Breast epithelium (tissue), 3 donors: ENCODE measurements around the gene PLD6.

ENCODE experiments used
- POLR2AphosphoS5 ChIP-seq, 3 donors: sonication (generic); formaldehyde crosslinking; IDR thresholded peaks; one replicate each; pipeline ENCODE4 v1.6.1; 2017; ENCODE audit warnings: antibody characterized with exemption in 3 of 3
- TF ChIP-seq, protein P1 (sequence below), 3 donors: fragments of 450-650 bp; IDR thresholded peaks; one replicate each; pipeline ENCODE4 v1.5.1; 2016 to 2017; ENCODE audit warnings: antibody characterized with exemption in 3 of 3, mild to moderate bottlenecking in 3 of 3, moderate library complexity in 3 of 3

- TF ChIP-seq, protein P1, sequence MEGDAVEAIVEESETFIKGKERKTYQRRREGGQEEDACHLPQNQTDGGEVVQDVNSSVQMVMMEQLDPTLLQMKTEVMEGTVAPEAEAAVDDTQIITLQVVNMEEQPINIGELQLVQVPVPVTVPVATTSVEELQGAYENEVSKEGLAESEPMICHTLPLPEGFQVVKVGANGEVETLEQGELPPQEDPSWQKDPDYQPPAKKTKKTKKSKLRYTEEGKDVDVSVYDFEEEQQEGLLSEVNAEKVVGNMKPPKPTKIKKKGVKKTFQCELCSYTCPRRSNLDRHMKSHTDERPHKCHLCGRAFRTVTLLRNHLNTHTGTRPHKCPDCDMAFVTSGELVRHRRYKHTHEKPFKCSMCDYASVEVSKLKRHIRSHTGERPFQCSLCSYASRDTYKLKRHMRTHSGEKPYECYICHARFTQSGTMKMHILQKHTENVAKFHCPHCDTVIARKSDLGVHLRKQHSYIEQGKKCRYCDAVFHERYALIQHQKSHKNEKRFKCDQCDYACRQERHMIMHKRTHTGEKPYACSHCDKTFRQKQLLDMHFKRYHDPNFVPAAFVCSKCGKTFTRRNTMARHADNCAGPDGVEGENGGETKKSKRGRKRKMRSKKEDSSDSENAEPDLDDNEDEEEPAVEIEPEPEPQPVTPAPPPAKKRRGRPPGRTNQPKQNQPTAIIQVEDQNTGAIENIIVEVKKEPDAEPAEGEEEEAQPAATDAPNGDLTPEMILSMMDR (IDR thresholded peaks at IDR 0.05) = no peak
- no peak for TF ChIP-seq POLR2AphosphoS5 (IDR thresholded peaks at IDR 0.05)
These were observed 25.6 kb upstream of the PLD6 start for GRCh38 chr17:17231621-17232302.
